Mucosa of descending colon (tissue), 3 donors: ENCODE results near the gene RNH1. TPM values are rescaled to one million over a fixed set of nuclear protein-coding genes. Genes with fewer than 3 reads are reported as not detected.

ENCODE experiments used
- ATAC-seq: fragments of 200-7000 bp; cut with Tn5 transposase; one replicate; pipeline ENCODE4 v1.9.1; 2020; ENCODE audit warnings: mild to moderate bottlenecking, moderate library complexity
- DNase-seq, 3 donors: peaks; one replicate each; pipeline ENCODE4 v3.0.0-alpha.2; 2020
- H3K36me3 ChIP-seq: fragments of 200-600 bp; one replicate; pipeline ENCODE4 v1.8.0; 2021; ENCODE audit warnings: low read depth, mild to moderate bottlenecking
- H3K4me1 ChIP-seq: fragments of 200-600 bp; one replicate; pipeline ENCODE4 v1.8.0; 2021; ENCODE audit warnings: low read depth, mild to moderate bottlenecking
- H3K4me3 ChIP-seq: fragments of 200-600 bp; one replicate; pipeline ENCODE4 v1.8.0; 2021; ENCODE audit warnings: mild to moderate bottlenecking
- H3K9me3 ChIP-seq: fragments of 200-600 bp; one replicate; pipeline ENCODE4 v1.8.0; 2021; ENCODE audit warnings: mild to moderate bottlenecking
- CTCF ChIP-seq: fragments of 200-600 bp; IDR thresholded peaks from one replicate; pipeline ENCODE4 v1.8.0; 2022; ENCODE audit warnings: antibody characterized with exemption, mild to moderate bottlenecking
- intact Hi-C, 2 donors: fragments of 100-400 bp; cut with DNase I in 1 of 2; cut with micrococcal nuclease in 1 of 2; formaldehyde crosslinking; loops; one replicate each; pipeline versions ENCODE4 v1.11.0 to v1.11.1; 2022; cut with DNase I, micrococcal nuclease
- total RNA-seq, 3 donors: library from RNA; stranded (reverse); fragmentation: NEBNext Ultra II Directional in 2 of 3; extraction: Animal tissue kit (Norgen Biotek cat#: 25700) in 2 of 3; gene quantifications; one replicate each; pipeline versions ENCODE4 v1.2.1 to v1.2.4, GENCODE V29; 2021 to 2023
- donor health status: DM: no; HTN: no; CAD: no; lungs with moderate emphysema.
- donor health status: DM: no; HTN: no; CAD: no.
- donor health status: DM: no; HTN: yes; CAD: no.

RNH1 gene
- total RNA-seq, 3 donors from 2014 or later = 108 to 127 (median 118) TPM

GRCh38 chr11:516400-516799 lies 9.4 kb upstream of the RNH1 start:
- Histone ChIP-seq H3K4me3 (no peak overlapping the region), H3K4me1 (peaks cover 4% of the 10 kb centered on the region), H3K36me3 (no peaks in the 10 kb centered on the region), H3K9me3 (peaks cover 3% of the 10 kb centered on the region)
- DNase-seq (no peak), ATAC-seq (no peak)
- intact Hi-C loops = no loop called here
- TF ChIP-seq CTCF = no peak

- ATAC-seq (no peak), DNase-seq (no peak)
- intact Hi-C loops = no loop called here
- H3K36me3 ChIP-seq = no peaks in the 10 kb centered on the region
- no peak overlapping the region for H3K4me3 ChIP-seq
- TF ChIP-seq CTCF = no peak
- peaks cover 4% of the 10 kb centered on the region for H3K4me1 ChIP-seq
- H3K9me3 ChIP-seq = peaks cover 3% of the 10 kb centered on the region
These were observed 8.1 kb upstream of the RNH1 start for GRCh38 chr11:515131-515530.

GRCh38 chr11:514606-515005 lies 7.6 kb upstream of the RNH1 start:
- peaks cover 3% of the 10 kb centered on the region for H3K9me3 ChIP-seq
- ATAC-seq = no peak
- DNase-seq = no peak
- no peaks in the 10 kb centered on the region for H3K36me3 ChIP-seq
- intact Hi-C loops = no loop called here
- TF ChIP-seq CTCF = no peak
- no peak overlapping the region for H3K4me3 ChIP-seq
- peaks cover 4% of the 10 kb centered on the region for H3K4me1 ChIP-seq

GRCh38 chr11:512761-513595 lies 5.9 kb upstream of the RNH1 start:
- Histone ChIP-seq H3K4me3 (no peak overlapping the region), H3K9me3 (peaks cover 3% of the 10 kb centered on the region), H3K36me3 (no peaks in the 10 kb centered on the region), H3K4me1 (peaks cover 2% of the 10 kb centered on the region)
- DNase-seq (no peak), ATAC-seq (no peak)
- intact Hi-C loops = no loop called here
- no peak for TF ChIP-seq CTCF

- no peaks in the 10 kb centered on the region for H3K9me3 ChIP-seq
- H3K36me3 ChIP-seq = no peaks in the 10 kb centered on the region
- DNase-seq = no peak
- no peak for ATAC-seq
- intact Hi-C loops = no loop called here
- H3K4me3 ChIP-seq = no peak overlapping the region
- H3K4me1 ChIP-seq = peaks cover 22% of the 10 kb centered on the region
- TF ChIP-seq CTCF = no peak
These were observed 1.9 kb upstream of the RNH1 start for GRCh38 chr11:508956-509355.
